HepG2 (cell line): ENCODE measurements around the gene LMBRD2. TPM values are rescaled to one million over a fixed set of nuclear protein-coding genes. Genes with fewer than 3 reads are reported as not detected.

Experiments
- CEBPB ChIP-seq: IDR thresholded peaks from 2 replicates; pipeline ENCODE4 v1.6.1; 2011; ENCODE audit warnings: low read depth, low read length, improper control_type of control experiment, borderline replicate concordance
- HNRNPH1 ChIP-seq: fragments of 200-400 bp; formaldehyde crosslinking; optimal IDR thresholded peaks from 2 replicates; pipeline ENCODE3; 2017; ENCODE audit warnings: mild to moderate bottlenecking, low read depth, low read length
- MED8 ChIP-seq: sonication (generic); formaldehyde crosslinking; IDR thresholded peaks from 2 replicates; pipeline ENCODE4 v1.8.1; 2023; ENCODE audit warnings: mild to moderate bottlenecking, missing genetic modification reagents; ENCODE audit not compliant: insufficient replicate concordance
- MTERF4 ChIP-seq: sonication (generic); formaldehyde crosslinking; IDR thresholded peaks from 2 replicates; pipeline ENCODE4 v1.8.0; 2023; ENCODE audit warnings: mild to moderate bottlenecking, missing genetic modification reagents
- MXI1 ChIP-seq: IDR thresholded peaks from 3 replicates; pipeline ENCODE4 v1.6.1; 2012; ENCODE audit warnings: low read depth, low read length, inconsistent platforms, borderline replicate concordance
- NFE2 ChIP-seq: sonication (generic); formaldehyde crosslinking; IDR thresholded peaks from 2 replicates; pipeline ENCODE4 v1.4.0; 2020; ENCODE audit warnings: missing genetic modification reagents
- NFYB ChIP-seq: sonication (generic); formaldehyde crosslinking; IDR thresholded peaks from 2 replicates; pipeline ENCODE4 v1.4.0; 2020; ENCODE audit warnings: missing genetic modification reagents
- NFYC ChIP-seq: IDR thresholded peaks from 2 replicates; pipeline ENCODE4 v1.6.1; 2016; ENCODE audit warnings: missing genetic modification reagents, missing compliant biosample characterization
- PCBP1 ChIP-seq: fragments of 200-400 bp; formaldehyde crosslinking; IDR thresholded peaks from 2 replicates; pipeline ENCODE4 v1.6.1; 2017; ENCODE audit warnings: mild to moderate bottlenecking, low read depth, low read length, borderline replicate concordance
- SMARCC2 ChIP-seq: fragments of 450-650 bp; IDR thresholded peaks from 2 replicates; pipeline ENCODE4 v1.6.1; 2017; ENCODE audit warnings: antibody characterized with exemption, mild to moderate bottlenecking
- SPEN ChIP-seq: sonication (generic); formaldehyde crosslinking; IDR thresholded peaks from 2 replicates; pipeline ENCODE4 v1.5.1; 2020; ENCODE audit warnings: low read depth, mild to moderate bottlenecking, missing genetic modification reagents
- TARDBP ChIP-seq: sonication (generic); formaldehyde crosslinking; IDR thresholded peaks from 2 replicates; pipeline ENCODE4 v1.8.0; 2022; ENCODE audit warnings: mild to moderate bottlenecking, missing genetic modification reagents
- TBP ChIP-seq: sonication (generic); formaldehyde crosslinking; IDR thresholded peaks from 2 replicates; pipeline ENCODE4 v1.5.0; 2020; ENCODE audit warnings: missing genetic modification reagents
- TOPORS ChIP-seq: sonication (generic); formaldehyde crosslinking; IDR thresholded peaks from 2 replicates; pipeline ENCODE4 v1.8.0; 2023; ENCODE audit warnings: mild to moderate bottlenecking, missing genetic modification reagents
- ZFAT ChIP-seq: sonication (generic); formaldehyde crosslinking; conservative IDR thresholded peaks from 2 replicates; pipeline ENCODE4 v1.8.1; 2023; ENCODE audit warnings: missing genetic modification reagents, inconsistent platforms
- ZFP36 ChIP-seq: fragments of 150-350 bp; IDR thresholded peaks from 2 replicates; pipeline ENCODE4 v1.6.1; 2018; ENCODE audit warnings: borderline replicate concordance, low read length, low read depth; ENCODE audit not compliant: partially characterized antibody
- ZFP82 ChIP-seq: sonication (generic); formaldehyde crosslinking; IDR thresholded peaks from 2 replicates; pipeline ENCODE4 v1.5.1; 2020; ENCODE audit warnings: mild to moderate bottlenecking, missing genetic modification reagents, borderline replicate concordance
- ZNF10 ChIP-seq: sonication (generic); formaldehyde crosslinking; IDR thresholded peaks from 2 replicates; pipeline ENCODE4 v1.4.0; 2020; ENCODE audit warnings: mild to moderate bottlenecking, low read depth, missing genetic modification reagents, borderline replicate concordance
- ZNF253 ChIP-seq: sonication (generic); formaldehyde crosslinking; IDR thresholded peaks from 2 replicates; pipeline ENCODE4 v1.8.0; 2022; ENCODE audit warnings: mild to moderate bottlenecking, missing genetic modification reagents, borderline replicate concordance
- ZNF275 ChIP-seq: sonication (generic); formaldehyde crosslinking; IDR thresholded peaks from 2 replicates; pipeline ENCODE4 v1.8.0; 2022; ENCODE audit warnings: missing genetic modification reagents, mild to moderate bottlenecking, inconsistent platforms, borderline replicate concordance
- ZNF317 ChIP-seq: sonication (generic); formaldehyde crosslinking; IDR thresholded peaks from 2 replicates; pipeline ENCODE4 v1.5.0; 2020; ENCODE audit warnings: mild to moderate bottlenecking, missing genetic modification reagents
- ZNF367 ChIP-seq: sonication (generic); formaldehyde crosslinking; IDR thresholded peaks from 2 replicates; pipeline ENCODE4 v1.4.0; 2020; ENCODE audit warnings: missing genetic modification reagents, borderline replicate concordance
- ZNF616 ChIP-seq: sonication (generic); formaldehyde crosslinking; IDR thresholded peaks from 2 replicates; pipeline ENCODE4 v1.5.0; 2020; ENCODE audit warnings: low read depth, mild to moderate bottlenecking, missing genetic modification reagents
- ZNF747 ChIP-seq: sonication (generic); formaldehyde crosslinking; IDR thresholded peaks from 2 replicates; pipeline ENCODE4 v1.8.1; 2023; ENCODE audit warnings: missing genetic modification reagents, mild to moderate bottlenecking, borderline replicate concordance
- ZNF891 ChIP-seq: sonication (generic); formaldehyde crosslinking; IDR thresholded peaks from 2 replicates; pipeline ENCODE4 v1.5.0; 2020; ENCODE audit warnings: mild to moderate bottlenecking, missing genetic modification reagents
- polyA plus RNA-seq, 8 experiments: library from polyadenylated mRNA; depleted of rRNA in 3 of 8; stranded (reverse) in 7 of 8; unstranded in 1 of 8; fragments of >200 nt; fragmentation: Illumina TruSeq in 4 of 8; extraction: Trizol in 4 of 8; gene quantifications; 2 replicates each; pipeline versions ENCODE4 v1.2.1 to v1.2.3, GENCODE V29; 2011 to 2016; ENCODE audit warnings: low read depth in 4 of 8, missing spikeins in 1 of 8, mixed read lengths in 1 of 8; ENCODE audit not compliant: insufficient read depth in 1 of 8
- total RNA-seq, 5 experiments: library from RNA; depleted of rRNA; stranded (reverse); fragments of >200 nt; fragmentation: Illumina TruSeq; extraction: Trizol; gene quantifications; 2 replicates each; pipeline ENCODE4 v1.2.3, GENCODE V29; 2016; ENCODE audit warnings: low read depth in 1 of 5
- TF ChIP-seq, protein P1 (sequence below): sonication (generic); formaldehyde crosslinking; IDR thresholded peaks from 2 replicates; pipeline ENCODE4 v1.8.0; 2022; ENCODE audit warnings: mild to moderate bottlenecking, missing genetic modification reagents; ENCODE audit not compliant: insufficient replicate concordance
- TF ChIP-seq, protein P2 (sequence below): sonication (generic); formaldehyde crosslinking; IDR thresholded peaks from 2 replicates; pipeline ENCODE4 v1.4.0; 2020; ENCODE audit warnings: mild to moderate bottlenecking, missing genetic modification reagents

The LMBRD2 gene
- total and polyA plus RNA-seq, 2 of the 13 experiments (the other 11 are each of a cell fraction or from before 2014, with no cell fraction given), result 2.0 to 4.7 TPM

DNA sequence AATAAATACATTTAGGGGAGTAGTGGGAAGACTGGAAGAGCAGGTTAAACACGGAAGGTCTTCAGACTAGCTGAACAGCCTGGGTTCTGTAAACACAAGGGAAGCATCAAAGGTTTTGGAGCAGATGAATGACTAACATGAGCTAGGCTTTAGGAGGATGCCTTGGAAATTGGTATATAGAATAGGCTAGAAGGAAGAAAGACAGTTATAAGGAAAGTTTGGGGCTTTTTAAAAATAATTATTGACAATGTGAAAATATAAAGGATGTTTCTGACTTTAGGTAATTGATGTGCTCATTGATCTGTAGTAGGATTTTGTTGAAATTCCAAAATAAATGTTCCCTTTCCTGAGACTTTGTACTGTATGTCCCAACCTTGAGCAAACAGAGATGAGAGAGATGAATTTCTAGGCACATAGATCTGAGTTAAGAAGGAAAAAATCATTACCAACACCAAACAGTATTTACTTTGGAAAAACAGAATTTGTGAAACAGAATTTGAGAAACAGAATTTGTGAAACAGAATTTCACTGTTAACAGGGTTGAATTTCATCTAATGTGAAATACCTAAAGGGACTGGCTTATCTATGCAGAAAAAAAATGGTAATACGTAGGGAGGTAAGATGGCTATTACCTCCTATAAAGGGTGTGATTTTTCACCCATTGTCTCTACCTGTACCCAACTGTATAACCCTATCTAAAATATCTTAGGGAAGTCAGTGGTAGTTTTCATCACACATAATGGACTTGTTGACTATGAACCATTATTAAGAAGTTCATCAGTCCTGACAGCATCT, 29.1 kb upstream of the LMBRD2 start (continued):
- TF ChIP-seq ZNF616 (CRISPR knock-in tag) (no peak), MTERF4 (CRISPR knock-in tag) (no peak), SPEN (no peak), ZFAT (CRISPR knock-in tag) (no peak), NFYC (no peak), ZNF367 (no peak), TBP (CRISPR knock-in tag) (no peak), ZNF747 (CRISPR knock-in tag) (no peak), NFYB (CRISPR knock-in tag) (no peak), ZNF10 (no peak), ZNF253 (no peak), ZFP82 (no peak), MXI1 (no peak), PCBP1 (no peak), NFE2 (CRISPR knock-in tag) (no peak), TARDBP (peak; percentile 68), CEBPB (peak; percentile 83), ZNF317 (peak; percentile 75; the same call in 1 of the 2 replicates), ZNF275 (CRISPR knock-in tag) (no peak), MED8 (CRISPR knock-in tag) (peak; percentile 56), TOPORS (no peak), HNRNPH1 (no peak), ZFP36 (no peak), ZNF891 (CRISPR knock-in tag) (no peak), SMARCC2 (peak; percentile 82; the same call in 1 of the 2 replicates)
- TF ChIP-seq, protein P1, sequence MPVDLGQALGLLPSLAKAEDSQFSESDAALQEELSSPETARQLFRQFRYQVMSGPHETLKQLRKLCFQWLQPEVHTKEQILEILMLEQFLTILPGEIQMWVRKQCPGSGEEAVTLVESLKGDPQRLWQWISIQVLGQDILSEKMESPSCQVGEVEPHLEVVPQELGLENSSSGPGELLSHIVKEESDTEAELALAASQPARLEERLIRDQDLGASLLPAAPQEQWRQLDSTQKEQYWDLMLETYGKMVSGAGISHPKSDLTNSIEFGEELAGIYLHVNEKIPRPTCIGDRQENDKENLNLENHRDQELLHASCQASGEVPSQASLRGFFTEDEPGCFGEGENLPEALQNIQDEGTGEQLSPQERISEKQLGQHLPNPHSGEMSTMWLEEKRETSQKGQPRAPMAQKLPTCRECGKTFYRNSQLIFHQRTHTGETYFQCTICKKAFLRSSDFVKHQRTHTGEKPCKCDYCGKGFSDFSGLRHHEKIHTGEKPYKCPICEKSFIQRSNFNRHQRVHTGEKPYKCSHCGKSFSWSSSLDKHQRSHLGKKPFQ (CRISPR knock-in tag), result no peak
- TF ChIP-seq, protein P2, sequence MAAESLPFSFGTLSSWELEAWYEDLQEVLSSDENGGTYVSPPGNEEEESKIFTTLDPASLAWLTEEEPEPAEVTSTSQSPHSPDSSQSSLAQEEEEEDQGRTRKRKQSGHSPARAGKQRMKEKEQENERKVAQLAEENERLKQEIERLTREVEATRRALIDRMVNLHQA (CRISPR knock-in tag), result no peak
